ENCODE data around the gene MID1. TPM values are rescaled to one million over a fixed set of nuclear protein-coding genes. Genes with fewer than 3 reads are reported as not detected.

MID1 gene
- total RNA-seq, 1 experiment from 2014 or later: 32.4 TPM

GRCh38 chrX:10444204-10444603 lies 176.2 kb downstream of the MID1 start:
- Histone ChIP-seq H3K9me3 (ENCODE audit: control insufficient read depth, insufficient read depth, low read depth, low read length) (no peaks in the 10 kb centered on the region), H3K27me3 (ENCODE audit: control insufficient read depth, insufficient read depth, low read length) (no peaks in the 10 kb centered on the region), H3K27ac (ENCODE audit: low read length) (no peak overlapping the region), H3K36me3 (ENCODE audit: control insufficient read depth, insufficient read depth, low read length) (no peaks in the 10 kb centered on the region), H3K4me3 (ENCODE audit: low read depth in 2 of 2, low read length in 2 of 2) (no peak overlapping the region), H3K4me1 (ENCODE audit: control insufficient read depth, insufficient read depth, low read length) (no peaks in the 10 kb centered on the region)
- no peak for ATAC-seq
- CTCF ChIA-PET: no interaction called here
- TF ChIP-seq SIN3A (IDR thresholded peaks at IDR 0.05; ENCODE audit: borderline replicate concordance, insufficient read depth, low read depth, low read length) (no peak), REST (IDR thresholded peaks at IDR 0.05; ENCODE audit: insufficient read depth in 1 of 2, low read depth in 2 of 2, low read length in 1 of 2) (no peak), POLR2AphosphoS5 (IDR thresholded peaks at IDR 0.05; ENCODE audit: low read depth, low read length) (no peak), TCF7L2 (IDR thresholded peaks at IDR 0.05; ENCODE audit: low read depth, low read length) (no peak), CTCF (IDR thresholded peaks at IDR 0.05) (no peak)
- DNase-seq (ENCODE audit: low read depth, low spot score): no peak
- POLR2A ChIA-PET: no interaction called here
- intact Hi-C loops (cut with micrococcal nuclease; ENCODE audit: unreplicated experiment) (no loop called here), in situ Hi-C loops (cut with HindIII; ENCODE audit: low pct_unique_long_range_greater_than_20kb, low sequenced_read_pairs) (no loop called here)
- no TSS peak for BruUV-seq (replicated peaks)

GRCh38 chrX:10441464-10441863 lies 178.9 kb downstream of the MID1 start:
- BruUV-seq (replicated peaks): no TSS peak
- H3K4me3 ChIP-seq (ENCODE audit: low read depth in 2 of 2, low read length in 2 of 2): no peak overlapping the region

More at GRCh38 chrX:10441464-10441863, 178.9 kb downstream of the MID1 start:
- CTCF ChIA-PET: no interaction called here
- H3K4me1 ChIP-seq (ENCODE audit: control insufficient read depth, insufficient read depth, low read length): no peaks in the 10 kb centered on the region
- POLR2A ChIA-PET: no interaction called here
- intact Hi-C loops (cut with micrococcal nuclease; ENCODE audit: unreplicated experiment) (no loop called here), in situ Hi-C loops (cut with HindIII; ENCODE audit: low pct_unique_long_range_greater_than_20kb, low sequenced_read_pairs) (no loop called here)
- H3K27me3 ChIP-seq (ENCODE audit: control insufficient read depth, insufficient read depth, low read length): no peaks in the 10 kb centered on the region
- TF ChIP-seq TCF7L2 (IDR thresholded peaks at IDR 0.05; ENCODE audit: low read depth, low read length) (no peak), POLR2AphosphoS5 (IDR thresholded peaks at IDR 0.05; ENCODE audit: low read depth, low read length) (no peak), CTCF (IDR thresholded peaks at IDR 0.05) (no peak), SIN3A (IDR thresholded peaks at IDR 0.05; ENCODE audit: borderline replicate concordance, insufficient read depth, low read depth, low read length) (no peak)
- H3K36me3 ChIP-seq (ENCODE audit: control insufficient read depth, insufficient read depth, low read length): no peaks in the 10 kb centered on the region
- ATAC-seq: no peak
- no peaks in the 10 kb centered on the region for H3K9me3 ChIP-seq (ENCODE audit: control insufficient read depth, insufficient read depth, low read depth, low read length)
- H3K27ac ChIP-seq (ENCODE audit: low read length): no peak overlapping the region
- DNase-seq (ENCODE audit: low read depth, low spot score): no peak
